Hepatocyte (in vitro differentiated cells): ENCODE data around the gene HOXA1. TPM values are rescaled to one million over a fixed set of nuclear protein-coding genes. Genes with fewer than 3 reads are reported as not detected.

ENCODE experiments used
- DNase-seq: peaks from one replicate; pipeline ENCODE4 v3.0.0-alpha.2; 2016; ENCODE audit warnings: low spot score
- H2AFZ ChIP-seq: fragments of 200-600 bp; sonication (generic); 2 replicates; pipeline ENCODE4 v1.6.0; 2016; ENCODE audit warnings: antibody characterized with exemption, mild to moderate bottlenecking
- H3K27ac ChIP-seq: fragments of 200-600 bp; sonication (generic); 2 replicates; pipeline ENCODE4 v1.5.1; 2016; ENCODE audit warnings: mild to moderate bottlenecking
- H3K27me3 ChIP-seq: fragments of 200-600 bp; sonication (generic); 2 replicates; pipeline ENCODE4 v1.6.1; 2016
- H3K36me3 ChIP-seq: fragments of 200-600 bp; sonication (generic); replicated peaks from 2 replicates; pipeline ENCODE4 v1.5.1; 2016; ENCODE audit warnings: low read depth; ENCODE audit not compliant: insufficient read depth
- H3K4me1 ChIP-seq: fragments of 200-600 bp; sonication (generic); 2 replicates; pipeline ENCODE4 v1.5.1; 2016; ENCODE audit warnings: mild to moderate bottlenecking, moderate library complexity; ENCODE audit not compliant: insufficient read depth
- H3K4me2 ChIP-seq: fragments of 200-600 bp; sonication (generic); 2 replicates; pipeline ENCODE4 v1.6.0; 2016
- H3K4me3 ChIP-seq: fragments of 200-600 bp; sonication (generic); 2 replicates; pipeline ENCODE4 v1.5.1; 2016; ENCODE audit warnings: mild to moderate bottlenecking
- H3K79me2 ChIP-seq: fragments of 200-600 bp; sonication (generic); 2 replicates; pipeline ENCODE4 v1.6.0; 2017; ENCODE audit warnings: mild to moderate bottlenecking
- H3K9me2 ChIP-seq: fragments of 200-600 bp; sonication (generic); replicated peaks from 2 replicates; pipeline ENCODE4 v1.6.0; 2017; ENCODE audit warnings: mild to moderate bottlenecking; ENCODE audit not compliant: insufficient read depth
- H3K9me3 ChIP-seq: fragments of 200-600 bp; sonication (generic); 2 replicates; pipeline ENCODE4 v1.5.1; 2016; ENCODE audit warnings: low read depth, mild to moderate bottlenecking
- H4K20me1 ChIP-seq: fragments of 200-600 bp; sonication (generic); 2 replicates; pipeline ENCODE4 v1.6.0; 2016; ENCODE audit warnings: mild to moderate bottlenecking; ENCODE audit not compliant: insufficient read depth, poor library complexity, severe bottlenecking
- CTCF ChIP-seq: fragments of 200-600 bp; sonication (generic); IDR thresholded peaks from 2 replicates; pipeline ENCODE4 v1.5.1; 2016; ENCODE audit warnings: antibody characterized with exemption, mild to moderate bottlenecking; ENCODE audit not compliant: poor library complexity
- EZH2 ChIP-seq: fragments of 200-600 bp; sonication (generic); IDR thresholded peaks from 2 replicates; pipeline ENCODE4 v1.6.1; 2016; ENCODE audit warnings: antibody characterized with exemption, mild to moderate bottlenecking, borderline replicate concordance
- EZH2phosphoT487 ChIP-seq: fragments of 200-600 bp; sonication (generic); IDR thresholded peaks from one replicate; pipeline ENCODE4 v1.6.1; 2018; ENCODE audit warnings: antibody characterized with exemption, mild to moderate bottlenecking, low read depth, moderate library complexity; ENCODE audit not compliant: unreplicated experiment, severe bottlenecking
- WGBS: methylation state at CpG from one replicate; pipeline ENCODE4 v1.1.6; 2016; ENCODE audit warnings: low lambda C conversion rate; ENCODE audit errors: missing lambda C conversion rate; 5-methylcytosine and 5-hydroxymethylcytosine counted together
- polyA plus RNA-seq: library from polyadenylated mRNA; unstranded; fragments of >200 nt; fragmentation: Nextera tagmentation; extraction: Ambion mirVana; gene quantifications from 2 replicates; pipeline ENCODE4 v1.2.1, GENCODE V29; 2016
- total RNA-seq: library from RNA; depleted of rRNA; stranded (reverse); fragments of >200 nt; gene quantifications from 2 replicates; pipeline ENCODE4 v1.2.3, GENCODE V29; 2014

Gene HOXA1
- total and polyA plus RNA-seq, 2 experiments from 2014 or later = 0.25 to 0.30 TPM

- Histone ChIP-seq H4K20me1 (no peaks in the 10 kb centered on the region), H3K4me1 (no peaks in the 10 kb centered on the region), H3K4me3 (no peak overlapping the region), H3K27me3 (no peaks in the 10 kb centered on the region), H3K9me3 (no peaks in the 10 kb centered on the region), H3K36me3 (no peaks in the 10 kb centered on the region), H2AFZ (no peak overlapping the region), H3K27ac (no peak overlapping the region), H3K79me2 (no peaks in the 10 kb centered on the region), H3K4me2 (no peak overlapping the region), H3K9me2 (no peaks in the 10 kb centered on the region)
- TF ChIP-seq EZH2 = no peak
- DNase-seq = no peak
- 44% methylated on average over 3 of the region's 3 CpGs for WGBS
Measured at GRCh38 chr7:27053153-27053552, 42.6 kb downstream of the HOXA1 start.

GRCh38 chr7:27051451-27051850 is 44.3 kb downstream of the HOXA1 start:
- Histone ChIP-seq H2AFZ (no peak overlapping the region), H3K9me2 (no peaks in the 10 kb centered on the region), H3K9me3 (no peaks in the 10 kb centered on the region), H3K27ac (no peak overlapping the region), H3K27me3 (no peaks in the 10 kb centered on the region), H3K4me2 (no peak overlapping the region), H3K4me1 (no peaks in the 10 kb centered on the region), H3K79me2 (no peaks in the 10 kb centered on the region), H4K20me1 (no peaks in the 10 kb centered on the region), H3K4me3 (no peak overlapping the region), H3K36me3 (no peaks in the 10 kb centered on the region)
- no peak for TF ChIP-seq CTCF
- TF ChIP-seq EZH2 = no peak
- no peak for TF ChIP-seq EZH2phosphoT487
- DNase-seq = no peak
- WGBS = 96% methylated on average over 4 of the region's 4 CpGs

- Histone ChIP-seq H3K27me3 (no peaks in the 10 kb centered on the region), H3K79me2 (no peaks in the 10 kb centered on the region), H3K4me3 (no peak overlapping the region)
Measured at GRCh38 chr7:27048438-27048837, 47.4 kb downstream of the HOXA1 start.

More at GRCh38 chr7:27048438-27048837, 47.4 kb downstream of the HOXA1 start:
- TF ChIP-seq EZH2 (no peak), EZH2phosphoT487 (no peak), CTCF (no peak)
- Histone ChIP-seq H4K20me1 (no peaks in the 10 kb centered on the region), H3K4me1 (no peaks in the 10 kb centered on the region), H3K27ac (no peak overlapping the region), H3K36me3 (no peaks in the 10 kb centered on the region), H3K4me2 (no peak overlapping the region), H3K9me2 (no peaks in the 10 kb centered on the region), H2AFZ (no peak overlapping the region), H3K9me3 (no peaks in the 10 kb centered on the region)
- no peak for DNase-seq
- WGBS = 98% methylated on average over 10 of the region's 10 CpGs
